ENCODE measurements around the gene ATG9B. TPM values are rescaled to one million over a fixed set of nuclear protein-coding genes. Genes with fewer than 3 reads are reported as not detected.

The ATG9B gene
- total RNA-seq, 1 experiment from 2014 or later: 0.98 TPM

DNA sequence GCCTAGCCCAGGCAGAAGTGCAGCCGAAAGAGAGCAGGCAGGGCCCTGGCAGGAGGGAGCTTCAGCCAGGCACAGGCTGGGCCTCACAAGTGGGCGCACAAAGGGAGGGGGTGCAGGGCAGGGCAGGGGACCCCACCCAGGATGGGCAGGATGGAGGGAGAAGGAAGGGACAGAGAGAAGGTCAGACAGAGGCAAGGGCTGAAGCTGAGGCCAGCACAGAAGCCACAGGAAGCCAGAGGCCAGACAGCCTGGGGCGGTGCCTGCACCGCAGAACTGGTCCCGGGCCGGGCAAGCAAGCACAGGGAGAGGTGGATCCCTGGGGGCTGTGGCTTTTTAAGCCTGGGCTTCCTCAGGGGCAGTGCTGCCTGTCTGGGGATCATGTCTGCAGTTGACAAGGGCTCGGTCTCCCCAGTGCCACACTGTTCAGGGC lies 16.8 kb downstream of the ATG9B start:
- CTCF ChIA-PET: interaction anchor here (1.1 kb wide), 1 partner anchor 13 kb away, joined by 4 read pairs; no protein-coding TSS in a partner anchor
- H3K9me3 ChIP-seq (ENCODE audit: control insufficient read depth, insufficient read depth, low read depth, low read length): no peaks in the 10 kb centered on the region
- H3K4me3 ChIP-seq (ENCODE audit: low read depth in 2 of 2, low read length in 2 of 2): no peak overlapping the region
- POLR2A ChIA-PET: no interaction called here
- TF ChIP-seq, protein P1, sequence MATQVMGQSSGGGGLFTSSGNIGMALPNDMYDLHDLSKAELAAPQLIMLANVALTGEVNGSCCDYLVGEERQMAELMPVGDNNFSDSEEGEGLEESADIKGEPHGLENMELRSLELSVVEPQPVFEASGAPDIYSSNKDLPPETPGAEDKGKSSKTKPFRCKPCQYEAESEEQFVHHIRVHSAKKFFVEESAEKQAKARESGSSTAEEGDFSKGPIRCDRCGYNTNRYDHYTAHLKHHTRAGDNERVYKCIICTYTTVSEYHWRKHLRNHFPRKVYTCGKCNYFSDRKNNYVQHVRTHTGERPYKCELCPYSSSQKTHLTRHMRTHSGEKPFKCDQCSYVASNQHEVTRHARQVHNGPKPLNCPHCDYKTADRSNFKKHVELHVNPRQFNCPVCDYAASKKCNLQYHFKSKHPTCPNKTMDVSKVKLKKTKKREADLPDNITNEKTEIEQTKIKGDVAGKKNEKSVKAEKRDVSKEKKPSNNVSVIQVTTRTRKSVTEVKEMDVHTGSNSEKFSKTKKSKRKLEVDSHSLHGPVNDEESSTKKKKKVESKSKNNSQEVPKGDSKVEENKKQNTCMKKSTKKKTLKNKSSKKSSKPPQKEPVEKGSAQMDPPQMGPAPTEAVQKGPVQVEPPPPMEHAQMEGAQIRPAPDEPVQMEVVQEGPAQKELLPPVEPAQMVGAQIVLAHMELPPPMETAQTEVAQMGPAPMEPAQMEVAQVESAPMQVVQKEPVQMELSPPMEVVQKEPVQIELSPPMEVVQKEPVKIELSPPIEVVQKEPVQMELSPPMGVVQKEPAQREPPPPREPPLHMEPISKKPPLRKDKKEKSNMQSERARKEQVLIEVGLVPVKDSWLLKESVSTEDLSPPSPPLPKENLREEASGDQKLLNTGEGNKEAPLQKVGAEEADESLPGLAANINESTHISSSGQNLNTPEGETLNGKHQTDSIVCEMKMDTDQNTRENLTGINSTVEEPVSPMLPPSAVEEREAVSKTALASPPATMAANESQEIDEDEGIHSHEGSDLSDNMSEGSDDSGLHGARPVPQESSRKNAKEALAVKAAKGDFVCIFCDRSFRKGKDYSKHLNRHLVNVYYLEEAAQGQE (IDR thresholded peaks at IDR 0.05; ENCODE audit: insufficient read depth in 1 of 2, low read depth in 2 of 2, low read length in 1 of 2): no peak
- TF ChIP-seq TCF7L2 (IDR thresholded peaks at IDR 0.05; ENCODE audit: low read depth, low read length): no peak
- TF ChIP-seq, protein P2, sequence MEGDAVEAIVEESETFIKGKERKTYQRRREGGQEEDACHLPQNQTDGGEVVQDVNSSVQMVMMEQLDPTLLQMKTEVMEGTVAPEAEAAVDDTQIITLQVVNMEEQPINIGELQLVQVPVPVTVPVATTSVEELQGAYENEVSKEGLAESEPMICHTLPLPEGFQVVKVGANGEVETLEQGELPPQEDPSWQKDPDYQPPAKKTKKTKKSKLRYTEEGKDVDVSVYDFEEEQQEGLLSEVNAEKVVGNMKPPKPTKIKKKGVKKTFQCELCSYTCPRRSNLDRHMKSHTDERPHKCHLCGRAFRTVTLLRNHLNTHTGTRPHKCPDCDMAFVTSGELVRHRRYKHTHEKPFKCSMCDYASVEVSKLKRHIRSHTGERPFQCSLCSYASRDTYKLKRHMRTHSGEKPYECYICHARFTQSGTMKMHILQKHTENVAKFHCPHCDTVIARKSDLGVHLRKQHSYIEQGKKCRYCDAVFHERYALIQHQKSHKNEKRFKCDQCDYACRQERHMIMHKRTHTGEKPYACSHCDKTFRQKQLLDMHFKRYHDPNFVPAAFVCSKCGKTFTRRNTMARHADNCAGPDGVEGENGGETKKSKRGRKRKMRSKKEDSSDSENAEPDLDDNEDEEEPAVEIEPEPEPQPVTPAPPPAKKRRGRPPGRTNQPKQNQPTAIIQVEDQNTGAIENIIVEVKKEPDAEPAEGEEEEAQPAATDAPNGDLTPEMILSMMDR (IDR thresholded peaks at IDR 0.05): no peak
- TF ChIP-seq POLR2AphosphoS5 (IDR thresholded peaks at IDR 0.05; ENCODE audit: low read depth, low read length): no peak
- TF ChIP-seq SIN3A (IDR thresholded peaks at IDR 0.05; ENCODE audit: borderline replicate concordance, insufficient read depth, low read depth, low read length): no peak
- no peak overlapping the region for H3K27ac ChIP-seq (ENCODE audit: low read length)
- H3K36me3 ChIP-seq (ENCODE audit: control insufficient read depth, insufficient read depth, low read length): no peaks in the 10 kb centered on the region
- peaks cover 34% of the 10 kb centered on the region for H3K4me1 ChIP-seq (ENCODE audit: control insufficient read depth, insufficient read depth, low read length)
- intact Hi-C loops (cut with micrococcal nuclease; ENCODE audit: unreplicated experiment) (no loop called here), in situ Hi-C loops (cut with HindIII; ENCODE audit: low pct_unique_long_range_greater_than_20kb, low sequenced_read_pairs) (no loop called here)
- no TSS peak for BruUV-seq (replicated peaks)
- H3K27me3 ChIP-seq (ENCODE audit: control insufficient read depth, insufficient read depth, low read length): no peaks in the 10 kb centered on the region
- ATAC-seq: no peak
- no peak for DNase-seq (ENCODE audit: low read depth, low spot score)

DNA sequence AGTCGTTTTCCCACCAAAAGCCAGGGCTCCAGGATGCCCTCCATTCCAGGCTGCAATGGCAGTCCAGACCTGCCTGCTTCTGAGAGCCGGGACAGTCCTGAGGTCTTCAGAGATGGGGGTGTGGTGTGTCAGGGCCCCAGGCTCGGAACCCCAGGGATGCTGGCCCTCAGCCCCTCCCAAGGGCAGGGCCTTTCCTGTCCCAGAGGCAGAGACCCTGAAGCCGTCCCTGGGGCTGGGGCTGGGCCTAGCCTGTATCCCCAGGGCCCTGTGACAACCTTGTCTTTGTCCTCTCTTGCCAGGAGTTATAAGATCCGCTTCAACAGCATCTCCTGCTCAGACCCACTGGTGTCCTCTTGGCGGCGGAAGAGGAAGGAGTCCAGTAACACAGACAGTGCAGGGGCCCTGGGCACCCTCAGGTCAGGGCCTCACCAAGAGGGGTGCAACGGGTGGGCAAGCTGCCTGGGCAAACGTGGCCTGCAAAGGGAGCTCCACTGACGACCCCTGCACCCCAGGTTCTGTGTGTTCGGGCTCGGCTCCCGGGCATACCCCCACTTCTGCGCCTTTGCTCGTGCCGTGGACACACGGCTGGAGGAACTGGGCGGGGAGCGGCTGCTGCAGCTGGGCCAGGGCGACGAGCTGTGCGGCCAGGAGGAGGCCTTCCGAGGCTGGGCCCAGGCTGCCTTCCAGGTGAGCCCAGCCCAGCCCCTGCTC lies 17.5 kb downstream of the ATG9B start:
- CTCF ChIA-PET: interaction anchor here (1.6 kb wide), 1 partner anchor 12 kb away, joined by 5 read pairs; no protein-coding TSS in a partner anchor

More for the DNA sequence above, 17.5 kb downstream of the ATG9B start:
- Histone ChIP-seq H3K4me3 (ENCODE audit: low read depth in 2 of 2, low read length in 2 of 2) (no peak overlapping the region), H3K4me1 (ENCODE audit: control insufficient read depth, insufficient read depth, low read length) (peaks cover 31% of the 10 kb centered on the region), H3K27me3 (ENCODE audit: control insufficient read depth, insufficient read depth, low read length) (no peaks in the 10 kb centered on the region), H3K9me3 (ENCODE audit: control insufficient read depth, insufficient read depth, low read depth, low read length) (no peaks in the 10 kb centered on the region), H3K27ac (ENCODE audit: low read length) (no peak overlapping the region), H3K36me3 (ENCODE audit: control insufficient read depth, insufficient read depth, low read length) (no peaks in the 10 kb centered on the region)
- ATAC-seq (no peak), DNase-seq (ENCODE audit: low read depth, low spot score) (no peak)
- TF ChIP-seq, protein P1 (IDR thresholded peaks at IDR 0.05; ENCODE audit: insufficient read depth in 1 of 2, low read depth in 2 of 2, low read length in 1 of 2): no peak
- TF ChIP-seq, protein P2 (IDR thresholded peaks at IDR 0.05): no peak
- no peak for TF ChIP-seq SIN3A (IDR thresholded peaks at IDR 0.05; ENCODE audit: borderline replicate concordance, insufficient read depth, low read depth, low read length)
- TF ChIP-seq POLR2AphosphoS5 (IDR thresholded peaks at IDR 0.05; ENCODE audit: low read depth, low read length): no peak
- no peak for TF ChIP-seq TCF7L2 (IDR thresholded peaks at IDR 0.05; ENCODE audit: low read depth, low read length)
- in situ Hi-C loops (cut with HindIII; ENCODE audit: low pct_unique_long_range_greater_than_20kb, low sequenced_read_pairs): no loop called here
- intact Hi-C loops (cut with micrococcal nuclease; ENCODE audit: unreplicated experiment): no loop called here
- BruUV-seq (replicated peaks): no TSS peak
- POLR2A ChIA-PET: no interaction called here

All from Panc1 (cell line).